IMR-90 (cell line): ENCODE data around the gene FLACC1. TPM values are rescaled to one million over a fixed set of nuclear protein-coding genes. Genes with fewer than 3 reads are reported as not detected.

ENCODE experiments used
- ATAC-seq: fragments of 200-7000 bp; cut with Tn5 transposase; 2 replicates; pipeline ENCODE4 v1.9.1; 2020; ENCODE audit warnings: low read depth, mild to moderate bottlenecking, moderate library complexity
- BruUV-seq: library from RNA; stranded (reverse); fragments of 400-500 nt; replicated peaks from 2 replicates; lab custom pipeline; 2021; lab: Mats Ljungman, UMichigan
- CTCF ChIA-PET: fragments of 300-600 bp; formaldehyde crosslinking; extraction: SDS; loops from one replicate; lab custom pipeline; 2021; ENCODE audit warnings: antibody characterized with exemption; lab: Yijun Ruan, JAX
- POLR2A ChIA-PET: fragments of 300-600 bp; sonication (Branson Sonifier 250); formaldehyde crosslinking; loops from one replicate; lab custom pipeline; 2022; ENCODE audit warnings: antibody characterized with exemption; ENCODE audit not compliant: unreplicated experiment; lab: Charles Lee
- DNase-seq: peaks from one replicate; pipeline ENCODE4 v3.0.0; 2013
- H2AFZ ChIP-seq: replicated peaks from 2 replicates; pipeline ENCODE3; 2013; ENCODE audit warnings: low read length, mild to moderate bottlenecking; ENCODE audit not compliant: poor library complexity
- H2AK5ac ChIP-seq: 2 replicates; pipeline ENCODE4 v1.6.1; 2013; ENCODE audit warnings: low read depth, low read length, inconsistent platforms
- H2AK9ac ChIP-seq: replicated peaks from 2 replicates; pipeline ENCODE3; 2013; ENCODE audit warnings: mild to moderate bottlenecking, low read depth, low read length, moderate library complexity; ENCODE audit not compliant: poor library complexity
- H2BK120ac ChIP-seq: 2 replicates; pipeline ENCODE4 v1.6.1; 2013; ENCODE audit warnings: low read depth, low read length, inconsistent platforms
- H2BK15ac ChIP-seq: 3 replicates; pipeline ENCODE4 v1.6.1; 2013; ENCODE audit warnings: low read depth, low read length, inconsistent platforms
- H2BK20ac ChIP-seq: 2 replicates; pipeline ENCODE4 v1.6.1; 2013; ENCODE audit warnings: low read depth, mild to moderate bottlenecking, inconsistent platforms, low read length, moderate library complexity
- H2BK5ac ChIP-seq: 2 replicates; pipeline ENCODE4 v1.6.1; 2013; ENCODE audit warnings: mild to moderate bottlenecking, low read depth, low read length, inconsistent platforms; ENCODE audit not compliant: poor library complexity, severe bottlenecking
- H3K14ac ChIP-seq: replicated peaks from 2 replicates; pipeline ENCODE4 v1.6.1; 2013; ENCODE audit warnings: low read depth, low read length, inconsistent platforms
- H3K18ac ChIP-seq: 2 replicates; pipeline ENCODE4 v1.6.1; 2013; ENCODE audit warnings: low read depth, low read length, control low read depth
- H3K23ac ChIP-seq: 2 replicates; pipeline ENCODE4 v1.6.1; 2013; ENCODE audit warnings: low read depth, low read length, inconsistent platforms
- H3K27ac ChIP-seq: 2 replicates; pipeline ENCODE4 v1.5.1; 2013; ENCODE audit warnings: mild to moderate bottlenecking, control low read depth, low read length; ENCODE audit not compliant: insufficient read depth
- H3K27me3 ChIP-seq: 2 replicates; pipeline ENCODE4 v1.6.1; 2013; ENCODE audit warnings: low read length; ENCODE audit not compliant: control insufficient read depth, insufficient read depth
- H3K36me3 ChIP-seq: 2 replicates; pipeline ENCODE4 v1.6.1; 2013; ENCODE audit warnings: low read length, mixed read lengths; ENCODE audit not compliant: control insufficient read depth, insufficient read depth
- H3K4ac ChIP-seq: 2 replicates; pipeline ENCODE4 v1.6.1; 2013; ENCODE audit warnings: low read depth, low read length, inconsistent platforms
- H3K4me1 ChIP-seq: 2 replicates; pipeline ENCODE4 v1.6.1; 2013; ENCODE audit warnings: low read length, mixed read lengths; ENCODE audit not compliant: control insufficient read depth, insufficient read depth
- H3K4me2 ChIP-seq: 2 replicates; pipeline ENCODE4 v1.6.1; 2013; ENCODE audit warnings: low read depth, mild to moderate bottlenecking, control low read depth, low read length, moderate library complexity
- H3K4me3 ChIP-seq: 2 replicates; pipeline ENCODE4 v1.5.1; 2013; ENCODE audit warnings: low read depth, mild to moderate bottlenecking, control low read depth, low read length, moderate library complexity; ENCODE audit not compliant: insufficient read depth
- H3K56ac ChIP-seq: 2 replicates; pipeline ENCODE4 v1.6.1; 2013; ENCODE audit warnings: low read length, inconsistent platforms; ENCODE audit not compliant: insufficient read depth; ENCODE audit errors: extremely low read depth
- H3K79me1 ChIP-seq, 2 experiments: 2 replicates each; pipeline ENCODE4 v1.6.1; 2013; ENCODE audit warnings: low read length in 2 of 2, inconsistent platforms in 1 of 2, low read depth in 1 of 2
- H3K9ac ChIP-seq: 2 replicates; pipeline ENCODE4 v1.6.1; 2013; ENCODE audit warnings: low read depth, low read length, control low read depth
- H3K9me1 ChIP-seq: 2 replicates; pipeline ENCODE4 v1.6.1; 2013; ENCODE audit warnings: low read length, inconsistent platforms; ENCODE audit not compliant: insufficient read depth
- H3K9me3 ChIP-seq: 2 replicates; pipeline ENCODE4 v1.6.1; 2013; ENCODE audit warnings: low read length; ENCODE audit not compliant: control insufficient read depth, insufficient read depth
- H4K20me1 ChIP-seq: 2 replicates; pipeline ENCODE4 v1.6.1; 2013; ENCODE audit warnings: low read length, inconsistent platforms; ENCODE audit not compliant: insufficient read depth
- H4K5ac ChIP-seq: 2 replicates; pipeline ENCODE4 v1.6.1; 2013; ENCODE audit warnings: mild to moderate bottlenecking, low read depth, low read length, control low read depth
- H4K8ac ChIP-seq, 2 experiments: 2 replicates each; pipeline ENCODE4 v1.6.1; 2013; ENCODE audit warnings: low read depth in 2 of 2, low read length in 2 of 2, control low read depth in 1 of 2, inconsistent platforms in 1 of 2
- H4K91ac ChIP-seq: 2 replicates; pipeline ENCODE4 v1.6.1; 2013; ENCODE audit warnings: low read depth, low read length, inconsistent platforms; ENCODE audit not compliant: insufficient read depth
- BHLHE40 ChIP-seq: fragments of 150-350 bp; IDR thresholded peaks from 2 replicates; pipeline ENCODE4 v1.6.1; 2016; ENCODE audit warnings: mild to moderate bottlenecking, low read depth, low read length
- CEBPB ChIP-seq: IDR thresholded peaks from 2 replicates; pipeline ENCODE4 v1.6.1; 2012; ENCODE audit warnings: low read depth, low read length, improper control_type of control experiment
- CHD1 ChIP-seq: IDR thresholded peaks from 2 replicates; pipeline ENCODE4 v1.6.1; 2012; ENCODE audit warnings: low read depth, low read length, improper control_type of control experiment
- FOS ChIP-seq: fragments of 150-350 bp; IDR thresholded peaks from 2 replicates; pipeline ENCODE4 v1.6.1; 2016; ENCODE audit warnings: low read depth, low read length
- MAFK ChIP-seq: IDR thresholded peaks from 2 replicates; pipeline ENCODE4 v1.6.1; 2012; ENCODE audit warnings: low read depth, low read length, improper control_type of control experiment
- MAZ ChIP-seq: IDR thresholded peaks from 2 replicates; pipeline ENCODE4 v1.6.1; 2012; ENCODE audit warnings: low read depth, mild to moderate bottlenecking, low read length, improper control_type of control experiment, moderate library complexity, borderline replicate concordance
- MXI1 ChIP-seq: IDR thresholded peaks from 2 replicates; pipeline ENCODE4 v1.6.1; 2012; ENCODE audit warnings: low read depth, mild to moderate bottlenecking, low read length, moderate library complexity, borderline replicate concordance
- NFE2L2 ChIP-seq: fragments of 150-350 bp; IDR thresholded peaks from 2 replicates; pipeline ENCODE4 v1.6.1; 2016; ENCODE audit warnings: low read depth, mild to moderate bottlenecking, low read length
- POLR2A ChIP-seq: IDR thresholded peaks from 2 replicates; pipeline ENCODE4 v1.6.1; 2012; ENCODE audit warnings: mild to moderate bottlenecking, low read depth, low read length
- RAD21 ChIP-seq: IDR thresholded peaks from 2 replicates; pipeline ENCODE4 v1.6.1; 2012; ENCODE audit warnings: low read length, improper control_type of control experiment
- RCOR1 ChIP-seq: IDR thresholded peaks from 2 replicates; pipeline ENCODE4 v1.6.1; 2012; ENCODE audit warnings: mild to moderate bottlenecking, low read length, improper control_type of control experiment; ENCODE audit not compliant: insufficient replicate concordance
- RFX5 ChIP-seq: IDR thresholded peaks from 2 replicates; pipeline ENCODE4 v1.8.0; 2012; ENCODE audit warnings: low read depth, mild to moderate bottlenecking, low read length, moderate library complexity
- SMC3 ChIP-seq: fragments of 150-350 bp; IDR thresholded peaks from 2 replicates; pipeline ENCODE4 v1.6.1; 2016; ENCODE audit warnings: low read depth, mild to moderate bottlenecking, antibody characterized with exemption, low read length, moderate library complexity
- WGBS, 2 experiments: methylation state at CpG; one replicate each; pipeline versions ENCODE4 v1.1.5 to v1.1.7; 2013; ENCODE audit warnings: missing lambda C conversion rate in 2 of 2; ENCODE audit not compliant: insufficient read length in 1 of 2; ENCODE audit errors: extremely low coverage in 2 of 2; 5-methylcytosine and 5-hydroxymethylcytosine counted together
- dilution Hi-C: fragments of 300-500 bp; cut with HindIII; formaldehyde crosslinking; loops from one replicate; pipeline ENCODE4 v1.14.3; 2018; ENCODE audit warnings: low sequenced_read_pairs; ENCODE audit not compliant: unreplicated experiment
- in situ Hi-C: fragments of 300-500 bp; cut with MboI; formaldehyde crosslinking; loops from 3 replicates; pipeline ENCODE4 v1.14.3; 2019; ENCODE audit warnings: low sequenced_read_pairs, inconsistent platforms, mixed read lengths
- intact Hi-C: fragments of 100-400 bp; cut with micrococcal nuclease; formaldehyde crosslinking; loops from 2 replicates; pipeline ENCODE4 v1.10.0; 2022
- polyA plus RNA-seq, 3 experiments: library from polyadenylated mRNA; depleted of rRNA; stranded (reverse); fragments of >200 nt; gene quantifications; 2 replicates each; pipeline ENCODE4 v1.2.3, GENCODE V29; 2012; ENCODE audit warnings: low replicate concordance in 1 of 3
- total RNA-seq: library from RNA; depleted of rRNA; stranded (reverse); fragments of >200 nt; gene quantifications from 2 replicates; pipeline ENCODE4 v1.2.3, GENCODE V29; 2012
- TF ChIP-seq, protein P1 (sequence below): conservative IDR thresholded peaks from 2 replicates; pipeline ENCODE4 v1.5.1; 2012; ENCODE audit warnings: mild to moderate bottlenecking, low read depth, low read length, improper control_type of control experiment
- TF ChIP-seq, protein P2 (sequence below): fragments of 150-350 bp; IDR thresholded peaks from 2 replicates; pipeline ENCODE4 v1.6.1; 2017; ENCODE audit warnings: mild to moderate bottlenecking, antibody characterized with exemption, low read length, low read depth
- TF ChIP-seq, protein P3 (sequence below): fragments of 150-350 bp; IDR thresholded peaks from 2 replicates; pipeline ENCODE4 v1.6.1; 2016; ENCODE audit warnings: low read depth, mild to moderate bottlenecking, low read length, moderate library complexity, borderline replicate concordance

FLACC1 gene
- total and polyA plus RNA-seq, 2 of the 4 experiments (the other 2 are of a cell fraction): 0.32 to 0.54 TPM

DNA sequence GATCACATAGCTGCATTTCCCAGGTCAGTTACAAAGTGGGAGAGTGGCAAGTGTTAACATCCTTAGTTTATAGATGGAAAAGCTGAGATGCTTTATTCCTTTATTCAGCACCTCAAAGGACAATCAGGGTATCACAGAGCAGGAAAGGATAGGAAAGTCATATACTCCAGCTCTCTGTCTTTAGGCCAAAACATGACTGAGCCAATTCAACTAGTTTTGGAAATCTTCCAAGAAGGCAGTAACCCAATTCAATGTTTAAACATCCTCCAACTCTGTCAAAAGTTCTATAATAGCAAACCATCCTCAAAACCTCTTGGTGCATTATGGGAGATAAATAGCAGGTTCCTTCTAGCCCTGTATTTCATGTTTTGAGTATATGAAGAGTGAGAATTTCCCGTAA, 71.6 kb downstream of the FLACC1 start:
- H2BK20ac ChIP-seq: no peak overlapping the region
- peaks cover 22% of the 10 kb centered on the region for H3K36me3 ChIP-seq
- no peak overlapping the region for H2BK120ac ChIP-seq
- H3K9me1 ChIP-seq: no peaks in the 10 kb centered on the region; the same call in none of the 2 replicates
- 83% methylated on average over 1 of the region's 1 CpG; no CpG with 5 or more reads in 1 of the 2 experiments for WGBS, 2 experiments
- no peak overlapping the region for H2BK15ac ChIP-seq
- no peak overlapping the region for H2BK5ac ChIP-seq
- ATAC-seq: no peak
- no peaks in the 10 kb centered on the region for H3K4me1 ChIP-seq
- no peak overlapping the region for H3K27ac ChIP-seq
- no peak overlapping the region for H2AK9ac ChIP-seq
- in situ Hi-C loops (no loop called here), dilution Hi-C loops (no loop called here), intact Hi-C loops (no loop called here)
- H4K91ac ChIP-seq: no peak overlapping the region
- no peak overlapping the region for H3K4me2 ChIP-seq
- H3K23ac ChIP-seq: no peak overlapping the region
- peak; percentile 17 for DNase-seq
- H4K8ac ChIP-seq: no peak overlapping the region
- H2AFZ ChIP-seq: no peak overlapping the region
- no peaks in the 10 kb centered on the region for H3K79me1 ChIP-seq
- H3K18ac ChIP-seq: no peak overlapping the region
- H3K9me3 ChIP-seq: peaks cover 2% of the 10 kb centered on the region; the same call in 1 of the 2 replicates
- no peak overlapping the region for H3K14ac ChIP-seq
- no peak overlapping the region for H3K9ac ChIP-seq
- no TSS peak for BruUV-seq
- no peak overlapping the region for H3K56ac ChIP-seq
- no peak overlapping the region for H3K4me3 ChIP-seq
- TF ChIP-seq MAZ (no peak), CHD1 (no peak), BHLHE40 (no peak), NFE2L2 (no peak), RFX5 (no peak), SMC3 (no peak), RCOR1 (no peak), MAFK (no peak), RAD21 (no peak), POLR2A (no peak), CEBPB (no peak), FOS (no peak), MXI1 (no peak)
- TF ChIP-seq, protein P1, sequence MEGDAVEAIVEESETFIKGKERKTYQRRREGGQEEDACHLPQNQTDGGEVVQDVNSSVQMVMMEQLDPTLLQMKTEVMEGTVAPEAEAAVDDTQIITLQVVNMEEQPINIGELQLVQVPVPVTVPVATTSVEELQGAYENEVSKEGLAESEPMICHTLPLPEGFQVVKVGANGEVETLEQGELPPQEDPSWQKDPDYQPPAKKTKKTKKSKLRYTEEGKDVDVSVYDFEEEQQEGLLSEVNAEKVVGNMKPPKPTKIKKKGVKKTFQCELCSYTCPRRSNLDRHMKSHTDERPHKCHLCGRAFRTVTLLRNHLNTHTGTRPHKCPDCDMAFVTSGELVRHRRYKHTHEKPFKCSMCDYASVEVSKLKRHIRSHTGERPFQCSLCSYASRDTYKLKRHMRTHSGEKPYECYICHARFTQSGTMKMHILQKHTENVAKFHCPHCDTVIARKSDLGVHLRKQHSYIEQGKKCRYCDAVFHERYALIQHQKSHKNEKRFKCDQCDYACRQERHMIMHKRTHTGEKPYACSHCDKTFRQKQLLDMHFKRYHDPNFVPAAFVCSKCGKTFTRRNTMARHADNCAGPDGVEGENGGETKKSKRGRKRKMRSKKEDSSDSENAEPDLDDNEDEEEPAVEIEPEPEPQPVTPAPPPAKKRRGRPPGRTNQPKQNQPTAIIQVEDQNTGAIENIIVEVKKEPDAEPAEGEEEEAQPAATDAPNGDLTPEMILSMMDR: no peak
- TF ChIP-seq, protein P2, sequence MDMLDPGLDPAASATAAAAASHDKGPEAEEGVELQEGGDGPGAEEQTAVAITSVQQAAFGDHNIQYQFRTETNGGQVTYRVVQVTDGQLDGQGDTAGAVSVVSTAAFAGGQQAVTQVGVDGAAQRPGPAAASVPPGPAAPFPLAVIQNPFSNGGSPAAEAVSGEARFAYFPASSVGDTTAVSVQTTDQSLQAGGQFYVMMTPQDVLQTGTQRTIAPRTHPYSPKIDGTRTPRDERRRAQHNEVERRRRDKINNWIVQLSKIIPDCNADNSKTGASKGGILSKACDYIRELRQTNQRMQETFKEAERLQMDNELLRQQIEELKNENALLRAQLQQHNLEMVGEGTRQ: no peak
- TF ChIP-seq, protein P3, sequence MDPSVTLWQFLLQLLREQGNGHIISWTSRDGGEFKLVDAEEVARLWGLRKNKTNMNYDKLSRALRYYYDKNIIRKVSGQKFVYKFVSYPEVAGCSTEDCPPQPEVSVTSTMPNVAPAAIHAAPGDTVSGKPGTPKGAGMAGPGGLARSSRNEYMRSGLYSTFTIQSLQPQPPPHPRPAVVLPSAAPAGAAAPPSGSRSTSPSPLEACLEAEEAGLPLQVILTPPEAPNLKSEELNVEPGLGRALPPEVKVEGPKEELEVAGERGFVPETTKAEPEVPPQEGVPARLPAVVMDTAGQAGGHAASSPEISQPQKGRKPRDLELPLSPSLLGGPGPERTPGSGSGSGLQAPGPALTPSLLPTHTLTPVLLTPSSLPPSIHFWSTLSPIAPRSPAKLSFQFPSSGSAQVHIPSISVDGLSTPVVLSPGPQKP: no peak
- no peaks in the 10 kb centered on the region for H4K20me1 ChIP-seq
- CTCF ChIA-PET: no interaction called here
- no peak overlapping the region for H2AK5ac ChIP-seq
- POLR2A ChIA-PET: no interaction called here
- H3K4ac ChIP-seq: no peak overlapping the region
- no peak overlapping the region for H4K5ac ChIP-seq
- no peaks in the 10 kb centered on the region for H3K27me3 ChIP-seq
